Putamen (tissue), 1 donor: Measurements from ENCODE around the gene CHRNA10.

Experiments
- DNase-seq: peaks from one replicate; pipeline ENCODE4 v3.0.0-alpha.2; 2016; ENCODE audit warnings: low spot score

The CHRNA10 gene

GRCh38 chr11:3631331-3631730, 39.9 kb downstream of the CHRNA10 start:
- DNase-seq: no peak

GRCh38 chr11:3627291-3627690, 43.9 kb downstream of the CHRNA10 start:
- DNase-seq: no peak

- DNase-seq: no peak
Measured at GRCh38 chr11:3626250-3626960, 44.8 kb downstream of the CHRNA10 start.

DNA sequence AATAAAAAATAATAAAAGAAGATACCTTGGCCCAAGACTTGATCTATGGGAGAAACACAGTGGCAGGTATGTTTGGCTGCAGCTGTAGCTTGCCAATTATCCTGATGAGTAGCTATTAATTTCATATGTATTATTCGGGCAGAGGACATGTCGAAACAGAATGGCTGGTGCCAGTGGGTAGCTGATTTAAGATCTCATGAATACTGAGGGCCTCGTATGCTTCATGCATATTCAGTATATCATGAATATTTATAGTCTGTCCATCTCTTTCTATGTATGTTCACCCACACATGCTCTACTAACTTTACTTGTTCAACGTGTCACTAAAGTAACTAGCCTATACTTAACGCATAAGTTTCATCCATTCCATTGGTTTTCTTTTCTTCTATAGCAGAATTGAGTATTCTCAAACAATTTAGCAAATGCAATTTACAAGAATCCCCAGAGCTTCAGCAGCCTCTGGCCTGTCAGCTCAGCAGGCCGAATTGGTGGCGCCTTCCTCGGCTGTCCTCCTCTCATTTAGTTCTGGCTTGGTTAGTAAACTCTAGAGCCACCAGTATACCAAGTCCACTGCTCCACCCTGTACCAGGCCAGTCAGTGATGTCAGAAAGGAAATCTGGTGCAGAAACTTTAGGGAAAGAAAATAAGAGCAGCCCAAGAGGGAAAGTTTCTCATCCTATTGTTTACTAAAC, 47.3 kb downstream of the CHRNA10 start:
- DNase-seq: no peak

DNA sequence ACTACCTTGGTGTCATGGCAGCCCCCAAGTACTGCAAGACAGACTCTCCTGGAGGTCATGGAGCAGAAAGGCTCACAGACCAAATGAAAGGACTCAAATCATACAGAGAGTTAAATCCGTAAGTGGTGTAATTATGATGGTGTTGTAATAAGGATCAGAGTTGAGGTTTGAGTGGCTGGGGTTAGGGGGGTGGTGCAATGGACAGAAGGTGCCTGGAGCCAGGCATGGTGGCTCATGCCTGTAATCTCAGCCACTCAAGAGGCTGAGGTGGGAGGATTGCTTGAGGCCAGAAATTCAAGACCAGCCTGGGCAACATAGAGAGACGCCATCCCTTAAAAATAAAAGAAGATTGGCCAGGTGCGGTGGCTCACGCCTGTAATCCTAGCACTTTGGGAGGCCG, 48.1 kb downstream of the CHRNA10 start:
- DNase-seq: no peak

- no peak for DNase-seq
Measured at GRCh38 chr11:3622521-3622920, 48.7 kb downstream of the CHRNA10 start.

GRCh38 chr11:3617990-3618389, 53.2 kb downstream of the CHRNA10 start:
- DNase-seq: no peak

DNA sequence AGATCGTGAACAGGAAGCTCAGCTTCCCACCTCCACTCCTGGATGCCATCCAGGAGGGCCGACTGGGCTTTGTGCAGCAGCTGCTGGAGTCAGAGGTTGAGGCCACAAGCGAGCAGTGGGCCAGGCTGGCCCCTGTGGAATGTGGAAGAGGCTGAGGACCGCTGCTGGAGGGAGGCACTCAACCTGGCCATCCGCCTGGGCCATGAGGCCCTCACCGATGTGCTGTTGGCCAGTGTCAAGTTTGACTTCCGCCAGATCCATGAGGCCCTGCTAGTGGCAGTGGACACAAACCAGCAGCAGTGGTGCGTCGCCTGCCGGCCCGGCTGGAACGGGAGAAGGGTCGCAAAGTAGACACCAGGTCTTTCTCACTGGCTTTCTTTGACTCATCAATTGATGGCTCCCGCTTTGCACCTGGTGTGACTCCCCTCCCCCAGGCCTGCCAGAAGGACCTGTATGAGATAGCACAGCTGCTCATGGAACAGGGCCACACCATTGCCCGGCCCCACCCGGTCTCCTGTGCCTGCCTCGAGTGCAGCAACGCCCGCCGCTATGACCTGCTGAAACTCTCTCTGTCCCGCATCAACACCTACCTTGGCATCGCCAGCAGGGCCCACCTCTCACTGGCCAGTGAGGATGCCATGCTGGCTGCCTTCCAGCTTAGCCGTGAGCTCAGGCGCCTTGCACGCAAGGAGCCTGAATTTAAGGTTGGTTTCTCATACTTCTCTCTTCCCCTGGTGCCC, 54.3 kb downstream of the CHRNA10 start:
- no peak for DNase-seq

- no peak for DNase-seq
Measured at GRCh38 chr11:3615998-3616397, 55.2 kb downstream of the CHRNA10 start.
